ENCODE data around the gene COL11A1.

The COL11A1 gene

GRCh38 chr1:102891868-102892625, 216.3 kb downstream of the COL11A1 start:
- no peak overlapping the region for H3K4me3 Mint-ChIP-seq
- no peaks in the 10 kb centered on the region for H3K4me1 Mint-ChIP-seq
- no peaks in the 10 kb centered on the region for H3K36me3 Mint-ChIP-seq
- no peaks in the 10 kb centered on the region for H3K27me3 Mint-ChIP-seq
- no peak overlapping the region for H3K27ac Mint-ChIP-seq
- H3K9me3 Mint-ChIP-seq, result no peaks in the 10 kb centered on the region

- no peak overlapping the region for H3K4me3 Mint-ChIP-seq
- H3K27ac Mint-ChIP-seq, result no peak overlapping the region
- H3K9me3 Mint-ChIP-seq, result no peaks in the 10 kb centered on the region
- no peaks in the 10 kb centered on the region for H3K27me3 Mint-ChIP-seq
- H3K4me1 Mint-ChIP-seq, result no peaks in the 10 kb centered on the region
- no peaks in the 10 kb centered on the region for H3K36me3 Mint-ChIP-seq
Observed at GRCh38 chr1:102886638-102887037, 221.7 kb downstream of the COL11A1 start.

- no peaks in the 10 kb centered on the region for H3K27me3 Mint-ChIP-seq
- H3K4me3 Mint-ChIP-seq, result no peak overlapping the region
- H3K9me3 Mint-ChIP-seq, result no peaks in the 10 kb centered on the region
- H3K4me1 Mint-ChIP-seq, result no peaks in the 10 kb centered on the region
- no peaks in the 10 kb centered on the region for H3K36me3 Mint-ChIP-seq
- no peak overlapping the region for H3K27ac Mint-ChIP-seq
Observed at GRCh38 chr1:102884238-102884637, 224.1 kb downstream of the COL11A1 start.

- Mint-ChIP-seq H3K27me3 (no peaks in the 10 kb centered on the region), H3K4me1 (no peaks in the 10 kb centered on the region), H3K27ac (no peak overlapping the region), H3K4me3 (no peak overlapping the region), H3K36me3 (no peaks in the 10 kb centered on the region), H3K9me3 (no peaks in the 10 kb centered on the region)
Observed at GRCh38 chr1:102879439-102879993, 228.8 kb downstream of the COL11A1 start.

- H3K36me3 Mint-ChIP-seq, result no peaks in the 10 kb centered on the region
- H3K27ac Mint-ChIP-seq, result no peak overlapping the region
- H3K4me1 Mint-ChIP-seq, result no peaks in the 10 kb centered on the region
- no peak overlapping the region for H3K4me3 Mint-ChIP-seq
- no peaks in the 10 kb centered on the region for H3K9me3 Mint-ChIP-seq
- H3K27me3 Mint-ChIP-seq, result no peaks in the 10 kb centered on the region
Observed at GRCh38 chr1:102875756-102876155, 232.6 kb downstream of the COL11A1 start.

GRCh38 chr1:102872526-102872925, 235.8 kb downstream of the COL11A1 start:
- H3K4me1 Mint-ChIP-seq, result no peaks in the 10 kb centered on the region
- H3K27ac Mint-ChIP-seq, result no peak overlapping the region
- H3K36me3 Mint-ChIP-seq, result no peaks in the 10 kb centered on the region
- H3K4me3 Mint-ChIP-seq, result no peak overlapping the region
- peaks cover 7% of the 10 kb centered on the region for H3K9me3 Mint-ChIP-seq
- H3K27me3 Mint-ChIP-seq, result no peaks in the 10 kb centered on the region

- H3K27me3 Mint-ChIP-seq, result no peaks in the 10 kb centered on the region
- H3K9me3 Mint-ChIP-seq, result peaks cover 11% of the 10 kb centered on the region
- no peak overlapping the region for H3K4me3 Mint-ChIP-seq
- no peak overlapping the region for H3K27ac Mint-ChIP-seq
- no peaks in the 10 kb centered on the region for H3K4me1 Mint-ChIP-seq
- H3K36me3 Mint-ChIP-seq, result no peaks in the 10 kb centered on the region
Observed at GRCh38 chr1:102872097-102872496, 236.2 kb downstream of the COL11A1 start.

- H3K27me3 Mint-ChIP-seq, result no peaks in the 10 kb centered on the region
- H3K36me3 Mint-ChIP-seq, result no peaks in the 10 kb centered on the region
- peaks cover 17% of the 10 kb centered on the region for H3K9me3 Mint-ChIP-seq
- no peak overlapping the region for H3K4me3 Mint-ChIP-seq
- no peak overlapping the region for H3K27ac Mint-ChIP-seq
- no peaks in the 10 kb centered on the region for H3K4me1 Mint-ChIP-seq
Observed at GRCh38 chr1:102863704-102864103, 244.6 kb downstream of the COL11A1 start.

GRCh38 chr1:102861247-102861646, 247.1 kb downstream of the COL11A1 start:
- H3K36me3 Mint-ChIP-seq, result no peaks in the 10 kb centered on the region
- peaks cover 11% of the 10 kb centered on the region for H3K9me3 Mint-ChIP-seq
- H3K27ac Mint-ChIP-seq, result no peak overlapping the region
- H3K4me1 Mint-ChIP-seq, result no peaks in the 10 kb centered on the region
- no peaks in the 10 kb centered on the region for H3K27me3 Mint-ChIP-seq
- no peak overlapping the region for H3K4me3 Mint-ChIP-seq

- Mint-ChIP-seq H3K4me3 (no peak overlapping the region), H3K4me1 (no peaks in the 10 kb centered on the region), H3K27ac (no peak overlapping the region), H3K36me3 (no peaks in the 10 kb centered on the region), H3K27me3 (no peaks in the 10 kb centered on the region), H3K9me3 (peaks cover 5% of the 10 kb centered on the region)
Observed at GRCh38 chr1:102858695-102859094, 249.6 kb downstream of the COL11A1 start.

- Mint-ChIP-seq H3K4me1 (no peaks in the 10 kb centered on the region), H3K27ac (no peak overlapping the region), H3K27me3 (no peaks in the 10 kb centered on the region), H3K4me3 (no peak overlapping the region), H3K9me3 (peaks cover 5% of the 10 kb centered on the region), H3K36me3 (no peaks in the 10 kb centered on the region)
Observed at GRCh38 chr1:102857251-102857650, 251.1 kb downstream of the COL11A1 start.

- H3K27me3 Mint-ChIP-seq, result no peaks in the 10 kb centered on the region
- H3K4me1 Mint-ChIP-seq, result no peaks in the 10 kb centered on the region
- no peaks in the 10 kb centered on the region for H3K9me3 Mint-ChIP-seq
- H3K36me3 Mint-ChIP-seq, result no peaks in the 10 kb centered on the region
- no peak overlapping the region for H3K27ac Mint-ChIP-seq
- H3K4me3 Mint-ChIP-seq, result no peak overlapping the region
Observed at GRCh38 chr1:102853701-102854187, 254.6 kb downstream of the COL11A1 start.

- Mint-ChIP-seq H3K9me3 (no peaks in the 10 kb centered on the region), H3K27ac (no peak overlapping the region), H3K4me3 (no peak overlapping the region), H3K27me3 (no peaks in the 10 kb centered on the region), H3K36me3 (no peaks in the 10 kb centered on the region), H3K4me1 (no peaks in the 10 kb centered on the region)
Observed at GRCh38 chr1:102853136-102853535, 255.2 kb downstream of the COL11A1 start.

GRCh38 chr1:102852613-102853012, 255.7 kb downstream of the COL11A1 start:
- Mint-ChIP-seq H3K27me3 (no peaks in the 10 kb centered on the region), H3K36me3 (no peaks in the 10 kb centered on the region), H3K9me3 (no peaks in the 10 kb centered on the region), H3K27ac (no peak overlapping the region), H3K4me3 (no peak overlapping the region), H3K4me1 (no peaks in the 10 kb centered on the region)

GRCh38 chr1:102851616-102852015, 256.7 kb downstream of the COL11A1 start:
- Mint-ChIP-seq H3K27me3 (no peaks in the 10 kb centered on the region), H3K4me1 (no peaks in the 10 kb centered on the region), H3K36me3 (no peaks in the 10 kb centered on the region), H3K4me3 (no peak overlapping the region), H3K9me3 (no peaks in the 10 kb centered on the region), H3K27ac (no peak overlapping the region)

- no peak overlapping the region for H3K4me3 Mint-ChIP-seq
- no peaks in the 10 kb centered on the region for H3K27me3 Mint-ChIP-seq
- H3K27ac Mint-ChIP-seq, result no peak overlapping the region
- no peaks in the 10 kb centered on the region for H3K36me3 Mint-ChIP-seq
- no peaks in the 10 kb centered on the region for H3K9me3 Mint-ChIP-seq
- no peaks in the 10 kb centered on the region for H3K4me1 Mint-ChIP-seq
Observed at GRCh38 chr1:102842606-102843005, 265.7 kb downstream of the COL11A1 start.
